Measurements from ENCODE around the gene UTP25. TPM values are rescaled to one million over a fixed set of nuclear protein-coding genes. Genes with fewer than 3 reads are reported as not detected.

Gene UTP25
- total and polyA plus RNA-seq, 2 of the 4 experiments (the other 2 are of a cell fraction): 7.1 to 17.4 TPM

DNA sequence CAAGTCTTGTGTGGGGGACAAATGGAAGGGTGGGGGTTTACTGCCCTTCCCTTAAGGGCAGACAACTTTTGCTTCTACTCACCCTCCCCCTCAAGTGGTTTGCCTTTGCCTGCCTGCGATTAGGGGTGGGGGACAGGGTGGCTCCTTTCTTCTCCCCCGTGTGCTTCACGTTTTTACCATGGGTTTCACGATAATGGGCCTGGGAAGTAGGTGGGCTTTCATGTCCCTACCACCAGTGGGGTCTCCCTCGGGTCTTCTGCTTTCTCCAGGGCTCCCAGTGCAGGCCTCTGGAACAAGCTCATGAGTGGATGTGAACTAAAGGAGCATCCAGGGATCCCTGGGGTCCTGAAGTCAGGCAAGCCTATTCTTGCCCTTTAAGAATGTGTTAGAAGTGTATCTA is 21.6 kb downstream of the UTP25 start:
- Histone ChIP-seq H3K4me1 (ENCODE audit: control insufficient read depth, insufficient read depth, low read length) (no peaks in the 10 kb centered on the region), H3K4me2 (ENCODE audit: low read depth, low read length) (no peak overlapping the region), H3K9me1 (ENCODE audit: insufficient read depth, low read length) (peaks cover 9% of the 10 kb centered on the region), H2BK20ac (ENCODE audit: low read depth, low read length) (no peak overlapping the region), H2BK5ac (ENCODE audit: low read depth, low read length, poor library complexity, severe bottlenecking) (no peak overlapping the region), H3K9me3 (ENCODE audit: control insufficient read depth, insufficient read depth, low read length) (no peaks in the 10 kb centered on the region), H3K18ac (ENCODE audit: low read depth, low read length) (no peak overlapping the region), H3K4ac (ENCODE audit: low read depth, low read length) (no peak overlapping the region), H3K14ac (replicated peaks; ENCODE audit: low read depth, low read length) (no peak overlapping the region), H4K5ac (ENCODE audit: low read depth, low read length) (no peak overlapping the region), H3K27ac (ENCODE audit: insufficient read depth, low read length) (no peak overlapping the region), H4K8ac (ENCODE audit: low read depth in 2 of 2, low read length in 2 of 2) (no peak overlapping the region), H3K79me1 (ENCODE audit: low read depth in 1 of 2, low read length in 2 of 2) (peaks cover 25 to 45% of the 10 kb centered on the region in 2 experiments), H2BK15ac (ENCODE audit: low read depth, low read length) (no peak overlapping the region), H4K91ac (ENCODE audit: insufficient read depth, low read depth, low read length) (no peak overlapping the region), H2AFZ (replicated peaks; ENCODE audit: low read length, poor library complexity) (no peak overlapping the region), H3K27me3 (ENCODE audit: control insufficient read depth, insufficient read depth, low read length) (no peaks in the 10 kb centered on the region), H3K56ac (ENCODE audit: extremely low read depth, insufficient read depth, low read length) (no peak overlapping the region), H3K23ac (ENCODE audit: low read depth, low read length) (no peak overlapping the region), H2BK120ac (ENCODE audit: low read depth, low read length) (no peak overlapping the region), H4K20me1 (ENCODE audit: insufficient read depth, low read length) (no peaks in the 10 kb centered on the region), H2AK5ac (ENCODE audit: low read depth, low read length) (no peak overlapping the region), H2AK9ac (replicated peaks; ENCODE audit: low read depth, low read length, poor library complexity) (peak overlapping the region; percentile 7), H3K36me3 (ENCODE audit: control insufficient read depth, insufficient read depth, low read length) (peaks cover 32% of the 10 kb centered on the region), H3K9ac (ENCODE audit: low read depth, low read length) (no peak overlapping the region), H3K4me3 (ENCODE audit: insufficient read depth, low read depth, low read length) (no peak overlapping the region)
- dilution Hi-C loops (cut with HindIII; ENCODE audit: low sequenced_read_pairs, unreplicated experiment): no loop called here
- no peak for DNase-seq
- in situ Hi-C loops (cut with MboI; ENCODE audit: low sequenced_read_pairs): no loop called here
- ATAC-seq (ENCODE audit: low read depth): no peak
- BruUV-seq (replicated peaks): no TSS peak
- ChIA-PET CTCF (interaction anchor here (1.4 kb wide), 1 partner anchor 11 kb away, joined by 9 read pairs; no protein-coding TSS in a partner anchor), POLR2A (ENCODE audit: unreplicated experiment) (no interaction called here)
- TF ChIP-seq CHD1 (IDR thresholded peaks at IDR 0.05; ENCODE audit: low read depth, low read length): no peak
- no peak for TF ChIP-seq SMC3 (IDR thresholded peaks at IDR 0.05; ENCODE audit: low read depth, low read length)
- no peak for TF ChIP-seq NFE2L2 (IDR thresholded peaks at IDR 0.05; ENCODE audit: low read depth, low read length)
- TF ChIP-seq, protein P1, sequence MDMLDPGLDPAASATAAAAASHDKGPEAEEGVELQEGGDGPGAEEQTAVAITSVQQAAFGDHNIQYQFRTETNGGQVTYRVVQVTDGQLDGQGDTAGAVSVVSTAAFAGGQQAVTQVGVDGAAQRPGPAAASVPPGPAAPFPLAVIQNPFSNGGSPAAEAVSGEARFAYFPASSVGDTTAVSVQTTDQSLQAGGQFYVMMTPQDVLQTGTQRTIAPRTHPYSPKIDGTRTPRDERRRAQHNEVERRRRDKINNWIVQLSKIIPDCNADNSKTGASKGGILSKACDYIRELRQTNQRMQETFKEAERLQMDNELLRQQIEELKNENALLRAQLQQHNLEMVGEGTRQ (IDR thresholded peaks at IDR 0.05; ENCODE audit: low read depth, low read length): no peak
- TF ChIP-seq MXI1 (IDR thresholded peaks at IDR 0.05; ENCODE audit: borderline replicate concordance, low read depth, low read length): no peak
- no peak for TF ChIP-seq RAD21 (IDR thresholded peaks at IDR 0.05; ENCODE audit: low read length)
- TF ChIP-seq POLR2A (IDR thresholded peaks at IDR 0.05; ENCODE audit: low read depth, low read length): no peak
- TF ChIP-seq, protein P2, sequence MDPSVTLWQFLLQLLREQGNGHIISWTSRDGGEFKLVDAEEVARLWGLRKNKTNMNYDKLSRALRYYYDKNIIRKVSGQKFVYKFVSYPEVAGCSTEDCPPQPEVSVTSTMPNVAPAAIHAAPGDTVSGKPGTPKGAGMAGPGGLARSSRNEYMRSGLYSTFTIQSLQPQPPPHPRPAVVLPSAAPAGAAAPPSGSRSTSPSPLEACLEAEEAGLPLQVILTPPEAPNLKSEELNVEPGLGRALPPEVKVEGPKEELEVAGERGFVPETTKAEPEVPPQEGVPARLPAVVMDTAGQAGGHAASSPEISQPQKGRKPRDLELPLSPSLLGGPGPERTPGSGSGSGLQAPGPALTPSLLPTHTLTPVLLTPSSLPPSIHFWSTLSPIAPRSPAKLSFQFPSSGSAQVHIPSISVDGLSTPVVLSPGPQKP (IDR thresholded peaks at IDR 0.05; ENCODE audit: borderline replicate concordance, low read depth, low read length): no peak
- no peak for TF ChIP-seq FOS (IDR thresholded peaks at IDR 0.05; ENCODE audit: low read depth, low read length)
- TF ChIP-seq RFX5 (IDR thresholded peaks at IDR 0.05; ENCODE audit: low read depth, low read length): no peak
- no peak for TF ChIP-seq RCOR1 (IDR thresholded peaks at IDR 0.05; ENCODE audit: insufficient replicate concordance, low read length)
- no peak for TF ChIP-seq MAZ (IDR thresholded peaks at IDR 0.05; ENCODE audit: borderline replicate concordance, low read depth, low read length)
- TF ChIP-seq CEBPB (IDR thresholded peaks at IDR 0.05; ENCODE audit: low read depth, low read length): no peak
- TF ChIP-seq MAFK (IDR thresholded peaks at IDR 0.05; ENCODE audit: low read depth, low read length): no peak
- intact Hi-C loops (cut with micrococcal nuclease): no loop called here
- WGBS, 2 experiments (ENCODE audit: extremely low coverage in 2 of 2, insufficient read length in 1 of 2): no CpG with 5 or more reads among the region's 5 CpGs
